ENCODE measurements around the gene ENTHD1. TPM values are rescaled to one million over a fixed set of nuclear protein-coding genes. Genes with fewer than 3 reads are reported as not detected.
"Not testable (repeated sequence)": the region's sequence is repeated elsewhere in the genome, so short reads cannot be mapped to it uniquely, and the experiment has no call there.

The ENTHD1 gene
- total RNA-seq, 2 experiments from 2014 or later = 0.47 TPM; not detected in 1

DNA sequence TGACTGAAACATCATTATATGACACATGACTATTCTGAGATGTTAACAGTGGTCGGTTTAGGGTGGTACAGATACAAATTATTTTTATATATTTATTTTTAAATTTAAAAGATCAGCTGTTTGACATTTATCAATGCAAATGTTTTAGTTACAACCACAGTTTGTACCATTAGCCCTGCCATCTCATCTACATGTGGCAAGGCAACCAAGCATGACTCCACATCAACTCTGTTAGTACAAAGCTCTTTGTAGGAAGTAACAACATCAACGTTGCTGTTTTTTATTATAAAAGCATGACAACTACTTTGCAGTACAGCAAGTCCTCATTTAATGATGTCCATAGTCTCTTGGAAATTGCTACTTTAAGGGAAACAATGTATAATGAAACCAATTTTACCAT is 40.8 kb downstream of the ENTHD1 start:
- H3K27ac ChIP-seq (ENCODE audit: low read depth in 1 of 2, low read length in 2 of 2) = no peak overlapping the region
- intact Hi-C loops (cut with DNase I, micrococcal nuclease) = no loop called here
- no peak overlapping the region for H3K27ac Mint-ChIP-seq
- DNase-seq = no peak
- H3K4me1 Mint-ChIP-seq (ENCODE audit: low read depth) = peaks cover under 1% of the 10 kb centered on the region
- TF ChIP-seq CTCF (IDR thresholded peaks at IDR 0.05) = no peak
- no peaks in the 10 kb centered on the region for H3K9me3 ChIP-seq (ENCODE audit: control insufficient read depth in 1 of 2, insufficient read depth in 1 of 2, low read length in 2 of 2)
- CTCF ChIA-PET = interaction anchor here (1.0 kb wide), 1 partner anchor 20 kb away, joined by 5 read pairs; no protein-coding TSS in a partner anchor
- H3K36me3 Mint-ChIP-seq (ENCODE audit: low read depth) = no peaks in the 10 kb centered on the region
- H3K36me3 ChIP-seq (ENCODE audit: insufficient read depth, low read length) = no peaks in the 10 kb centered on the region
- no peaks in the 10 kb centered on the region for H3K27me3 ChIP-seq (ENCODE audit: control insufficient read depth in 1 of 2, insufficient read depth in 2 of 2, low read length in 2 of 2)
- no peaks in the 10 kb centered on the region for H3K9me3 Mint-ChIP-seq
- no peak for ATAC-seq (ENCODE audit: poor library complexity)
- H3K27me3 Mint-ChIP-seq = no peaks in the 10 kb centered on the region
- H3K4me3 ChIP-seq (ENCODE audit: low read length) = no peak overlapping the region
- no peaks in the 10 kb centered on the region for H3K4me1 ChIP-seq (ENCODE audit: insufficient read depth, low read length)
- POLR2A ChIA-PET = no interaction called here
- H3K4me3 Mint-ChIP-seq = no peak overlapping the region

DNA sequence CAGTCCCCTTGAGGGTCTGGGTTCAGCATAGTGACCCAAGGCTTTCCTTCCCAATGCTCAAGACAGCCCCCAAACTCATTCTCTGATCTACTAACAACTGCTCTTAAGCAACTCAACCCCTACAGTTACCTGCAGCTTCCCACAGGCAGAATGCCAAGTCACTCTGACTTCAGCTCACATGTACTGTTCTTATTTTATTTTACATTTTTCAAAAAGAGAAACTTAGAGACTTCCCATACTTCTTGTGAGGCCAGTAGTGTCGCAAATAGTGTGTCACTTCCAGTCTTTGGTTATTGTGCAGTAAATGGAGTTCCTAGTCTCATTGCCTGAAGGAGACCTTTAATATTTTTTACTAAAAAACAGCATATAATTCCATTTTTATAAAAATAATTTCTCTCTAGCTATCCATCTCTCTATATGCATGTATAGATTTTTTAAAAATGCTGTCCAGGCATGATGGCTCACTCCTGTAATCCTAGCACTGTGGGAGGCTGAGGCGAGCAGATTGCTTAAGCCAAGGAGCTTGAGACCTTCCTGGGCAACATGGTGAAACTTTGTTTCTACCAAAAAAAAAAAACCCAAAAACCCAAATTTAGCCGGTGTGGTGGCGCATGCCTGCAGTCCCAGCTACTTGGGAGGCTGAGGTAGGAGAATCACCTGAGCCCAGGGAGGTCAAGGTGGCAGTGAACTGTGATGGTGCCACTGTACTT is 41.8 kb downstream of the ENTHD1 start:
- ChIA-PET CTCF (interaction anchor here (1.0 to 1.2 kb wide), 2 partner anchors 19 to 34 kb away, joined by 3 to 5 read pairs; no protein-coding TSS in a partner anchor), POLR2A (no interaction called here)
- H3K9me3 ChIP-seq (ENCODE audit: control insufficient read depth in 1 of 2, insufficient read depth in 1 of 2, low read length in 2 of 2) = no peaks in the 10 kb centered on the region
- no peak for TF ChIP-seq CTCF (IDR thresholded peaks at IDR 0.05)
- no peaks in the 10 kb centered on the region for H3K36me3 ChIP-seq (ENCODE audit: insufficient read depth, low read length)
- H3K4me3 Mint-ChIP-seq = no peak overlapping the region
- H3K4me3 ChIP-seq (ENCODE audit: low read length) = no peak overlapping the region
- no peaks in the 10 kb centered on the region for H3K9me3 Mint-ChIP-seq
- no peak overlapping the region for H3K27ac ChIP-seq (ENCODE audit: low read depth in 1 of 2, low read length in 2 of 2)
- H3K27ac Mint-ChIP-seq = no peak overlapping the region
- ATAC-seq (ENCODE audit: poor library complexity) (no peak), DNase-seq (no peak)
- intact Hi-C loops (cut with DNase I, micrococcal nuclease) = no loop called here
- no peaks in the 10 kb centered on the region for H3K36me3 Mint-ChIP-seq (ENCODE audit: low read depth)
- no peaks in the 10 kb centered on the region for H3K4me1 Mint-ChIP-seq (ENCODE audit: low read depth)
- H3K4me1 ChIP-seq (ENCODE audit: insufficient read depth, low read length) = no peaks in the 10 kb centered on the region
- H3K27me3 Mint-ChIP-seq = no peaks in the 10 kb centered on the region
- no peaks in the 10 kb centered on the region for H3K27me3 ChIP-seq (ENCODE audit: control insufficient read depth in 1 of 2, insufficient read depth in 2 of 2, low read length in 2 of 2)

- H3K27me3 ChIP-seq (ENCODE audit: control insufficient read depth in 1 of 2, insufficient read depth in 2 of 2, low read length in 2 of 2) = no peaks in the 10 kb centered on the region
- intact Hi-C loops (cut with DNase I, micrococcal nuclease) = no loop called here
- H3K9me3 Mint-ChIP-seq = no peaks in the 10 kb centered on the region
- no peaks in the 10 kb centered on the region for H3K27me3 Mint-ChIP-seq
- H3K36me3 Mint-ChIP-seq (ENCODE audit: low read depth) = no peaks in the 10 kb centered on the region
- no peak overlapping the region for H3K27ac ChIP-seq (ENCODE audit: low read depth in 1 of 2, low read length in 2 of 2)
- no peaks in the 10 kb centered on the region for H3K9me3 ChIP-seq (ENCODE audit: control insufficient read depth in 1 of 2, insufficient read depth in 1 of 2, low read length in 2 of 2)
- H3K4me1 ChIP-seq (ENCODE audit: insufficient read depth, low read length) = no peaks in the 10 kb centered on the region
- no peak overlapping the region for H3K27ac Mint-ChIP-seq
- no peak overlapping the region for H3K4me3 Mint-ChIP-seq
- POLR2A ChIA-PET = no interaction called here
- no peak for ATAC-seq (ENCODE audit: poor library complexity)
- no peak for TF ChIP-seq CTCF (IDR thresholded peaks at IDR 0.05)
- H3K36me3 ChIP-seq (ENCODE audit: insufficient read depth, low read length) = no peaks in the 10 kb centered on the region
- DNase-seq = no peak
- no peaks in the 10 kb centered on the region for H3K4me1 Mint-ChIP-seq (ENCODE audit: low read depth)
- no peak overlapping the region for H3K4me3 ChIP-seq (ENCODE audit: low read length)
- CTCF ChIA-PET = no interaction called here
These were observed 46.1 kb downstream of the ENTHD1 start for GRCh38 chr22:39847477-39847876.

DNA sequence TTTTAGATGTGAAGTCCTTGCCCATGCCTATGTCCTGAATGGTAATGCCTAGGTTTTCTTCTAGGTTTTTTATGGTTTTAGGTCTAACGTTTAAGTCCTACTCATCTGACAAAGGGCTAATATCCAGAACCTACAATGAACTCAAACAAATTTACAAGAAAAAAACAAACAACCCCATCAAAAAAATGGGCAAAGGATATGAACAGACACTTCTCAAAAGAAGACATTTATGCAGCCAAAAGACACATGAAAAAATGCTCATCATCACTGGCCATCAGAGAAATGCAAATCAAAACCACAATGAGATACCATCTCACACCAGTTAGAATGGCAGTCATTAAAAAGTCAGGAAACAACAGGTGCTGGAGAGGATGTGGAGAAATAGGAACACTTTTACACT is 47.0 kb downstream of the ENTHD1 start:
- POLR2A ChIA-PET; H3K4me3 ChIP-seq (ENCODE audit: low read length); H3K36me3 Mint-ChIP-seq (ENCODE audit: low read depth); H3K36me3 ChIP-seq (ENCODE audit: insufficient read depth, low read length); intact Hi-C loops (cut with DNase I, micrococcal nuclease); H3K27me3 ChIP-seq (ENCODE audit: control insufficient read depth in 1 of 2, insufficient read depth in 2 of 2, low read length in 2 of 2); ATAC-seq (ENCODE audit: poor library complexity); H3K4me1 ChIP-seq (ENCODE audit: insufficient read depth, low read length); H3K27me3 Mint-ChIP-seq; H3K4me3 Mint-ChIP-seq; H3K27ac ChIP-seq (ENCODE audit: low read depth in 1 of 2, low read length in 2 of 2); H3K9me3 ChIP-seq (ENCODE audit: control insufficient read depth in 1 of 2, insufficient read depth in 1 of 2, low read length in 2 of 2); DNase-seq; CTCF ChIA-PET; H3K9me3 Mint-ChIP-seq; H3K27ac Mint-ChIP-seq; H3K4me1 Mint-ChIP-seq (ENCODE audit: low read depth): not testable (repeated sequence)

All from CD4-positive, alpha-beta T cell (primary cell).